Ishikawa (cell line): ENCODE measurements around the gene ZNRF4.

Source experiments
- CEBPB ChIP-seq: IDR thresholded peaks from 2 replicates; pipeline ENCODE4 v1.6.1; 2012
- CREB1 ChIP-seq: IDR thresholded peaks from 2 replicates; pipeline ENCODE4 v1.6.1; 2012; ENCODE audit warnings: low read depth
- EGR1 ChIP-seq: IDR thresholded peaks from 2 replicates; pipeline ENCODE4 v1.6.1; 2012
- EP300 ChIP-seq: IDR thresholded peaks from 2 replicates; pipeline ENCODE4 v1.6.1; 2012; ENCODE audit warnings: borderline replicate concordance
- FOXM1 ChIP-seq: IDR thresholded peaks from 2 replicates; pipeline ENCODE4 v1.6.1; 2012; ENCODE audit warnings: low read depth, borderline replicate concordance
- MAX ChIP-seq: IDR thresholded peaks from 2 replicates; pipeline ENCODE4 v1.6.1; 2012
- NFIC ChIP-seq: IDR thresholded peaks from 2 replicates; pipeline ENCODE4 v1.6.1; 2012
- RAD21 ChIP-seq: IDR thresholded peaks from 2 replicates; pipeline ENCODE4 v1.6.1; 2012; ENCODE audit warnings: low read depth
- REST ChIP-seq: IDR thresholded peaks from 2 replicates; pipeline ENCODE4 v1.6.1; 2012; ENCODE audit warnings: low read depth, mild to moderate bottlenecking
- TAF1 ChIP-seq: IDR thresholded peaks from 2 replicates; pipeline ENCODE4 v1.6.1; 2012; ENCODE audit warnings: low read depth, mild to moderate bottlenecking
- TCF12 ChIP-seq: IDR thresholded peaks from 2 replicates; pipeline ENCODE4 v1.6.1; 2012; ENCODE audit warnings: low read depth
- TEAD4 ChIP-seq: IDR thresholded peaks from 2 replicates; pipeline ENCODE4 v1.6.1; 2012
- USF1 ChIP-seq: IDR thresholded peaks from 2 replicates; pipeline ENCODE4 v1.6.1; 2012
- YY1 ChIP-seq: IDR thresholded peaks from 2 replicates; pipeline ENCODE4 v1.6.1; 2012; ENCODE audit warnings: low read depth
- ZBTB7A ChIP-seq: IDR thresholded peaks from 2 replicates; pipeline ENCODE4 v1.6.1; 2012; ENCODE audit warnings: low read depth

Gene ZNRF4

GRCh38 chr19:5452594-5453565 is 2.3 kb upstream of the ZNRF4 start:
- no peak for TF ChIP-seq TCF12
- TF ChIP-seq USF1, result peak; percentile 97
- peak; percentile 42; the same call in 1 of the 2 replicates for TF ChIP-seq MAX
- TF ChIP-seq NFIC, result no peak
- no peak for TF ChIP-seq EGR1
- TF ChIP-seq YY1, result peak; percentile 43; the same call in 1 of the 2 replicates

GRCh38 chr19:5454743-5455142 is 474 bp upstream of the ZNRF4 start:
- TF ChIP-seq TCF12 (no peak), USF1 (no peak), EGR1 (no peak), CEBPB (no peak), CREB1 (no peak), RAD21 (no peak), FOXM1 (no peak), YY1 (no peak), EP300 (no peak), REST (no peak), MAX (no peak), ZBTB7A (no peak), NFIC (no peak), TAF1 (no peak), TEAD4 (no peak)

- no peak for TF ChIP-seq TAF1
These were observed 1.1 kb downstream of the ZNRF4 start for GRCh38 chr19:5456130-5456840.

GRCh38 chr19:5456841-5457200 is 1.6 kb downstream of the ZNRF4 start:
- TF ChIP-seq MAX (no peak), TEAD4 (no peak), FOXM1 (no peak), EGR1 (no peak), USF1 (no peak), RAD21 (no peak), TCF12 (no peak), CREB1 (no peak), YY1 (no peak)

GRCh38 chr19:5457709-5458108 is 2.5 kb downstream of the ZNRF4 start:
- TF ChIP-seq NFIC (no peak), TCF12 (no peak), FOXM1 (no peak), TEAD4 (no peak), CREB1 (no peak), ZBTB7A (no peak), EP300 (no peak), RAD21 (no peak), YY1 (no peak), EGR1 (no peak), REST (no peak), TAF1 (no peak), CEBPB (no peak), USF1 (no peak), MAX (no peak)
